ENCODE results near the gene ATAD3B. TPM values are rescaled to one million over a fixed set of nuclear protein-coding genes. Genes with fewer than 3 reads are reported as not detected.
A peak's percentile ranks its signal among the peaks of the same experiment; 100 is the strongest.

ATAD3B gene
- total and polyA plus RNA-seq, 10 of the 15 experiments (the other 5 are each of a cell fraction or from before 2014, with no cell fraction given): 0.03 to 38.8 (median 23.8) TPM

- no peak for TF ChIP-seq SMARCA5 (IDR thresholded peaks at IDR 0.05)
- no peak for TF ChIP-seq ZNF24 (IDR thresholded peaks at IDR 0.05)
- TF ChIP-seq NFYA (IDR thresholded peaks at IDR 0.05; ENCODE audit: borderline replicate concordance, low read depth, low read length): no peak
- TF ChIP-seq MYC (IDR thresholded peaks at IDR 0.05; ENCODE audit: insufficient read depth, insufficient read length, insufficient replicate concordance, low read length, severe bottlenecking): no peak
- TF ChIP-seq ESRRA (IDR thresholded peaks at IDR 0.05; ENCODE audit: low read length): no peak; the same call in 1 of the 2 replicates
- peak; percentile 16; the same call in 1 of the 2 replicates for TF ChIP-seq SMAD5 (IDR thresholded peaks at IDR 0.05; ENCODE audit: low read depth)
- no peak for TF ChIP-seq JUND (IDR thresholded peaks at IDR 0.05; ENCODE audit: low read depth, low read length)
- no peak for TF ChIP-seq RAD51 (IDR thresholded peaks at IDR 0.05)
- TF ChIP-seq TBL1XR1 (IDR thresholded peaks at IDR 0.05; ENCODE audit: low read depth, low read length): no peak
- peak; percentile 53; the same call in 1 of the 2 replicates for TF ChIP-seq GATAD2B (conservative IDR thresholded peaks at IDR 0.05; ENCODE audit: low read depth)
- no peak for TF ChIP-seq ZBTB11 (CRISPR knock-in tag; IDR thresholded peaks at IDR 0.05)
- TF ChIP-seq ZNF274 (IDR thresholded peaks at IDR 0.05; ENCODE audit: insufficient read depth, insufficient read length): no peak
- 0 out of 2 replicates have a peak, but pooled peaks have one; percentile 11 for TF ChIP-seq SPI1 (IDR thresholded peaks at IDR 0.05; ENCODE audit: borderline replicate concordance, insufficient read depth, low read depth, low read length)
- TF ChIP-seq WRNIP1 (IDR thresholded peaks at IDR 0.05; ENCODE audit: borderline replicate concordance, low read depth, low read length): no peak
- TF ChIP-seq NFYB (IDR thresholded peaks at IDR 0.05; ENCODE audit: insufficient read depth, low read depth, low read length): peak; percentile 83
- TF ChIP-seq, protein P1, sequence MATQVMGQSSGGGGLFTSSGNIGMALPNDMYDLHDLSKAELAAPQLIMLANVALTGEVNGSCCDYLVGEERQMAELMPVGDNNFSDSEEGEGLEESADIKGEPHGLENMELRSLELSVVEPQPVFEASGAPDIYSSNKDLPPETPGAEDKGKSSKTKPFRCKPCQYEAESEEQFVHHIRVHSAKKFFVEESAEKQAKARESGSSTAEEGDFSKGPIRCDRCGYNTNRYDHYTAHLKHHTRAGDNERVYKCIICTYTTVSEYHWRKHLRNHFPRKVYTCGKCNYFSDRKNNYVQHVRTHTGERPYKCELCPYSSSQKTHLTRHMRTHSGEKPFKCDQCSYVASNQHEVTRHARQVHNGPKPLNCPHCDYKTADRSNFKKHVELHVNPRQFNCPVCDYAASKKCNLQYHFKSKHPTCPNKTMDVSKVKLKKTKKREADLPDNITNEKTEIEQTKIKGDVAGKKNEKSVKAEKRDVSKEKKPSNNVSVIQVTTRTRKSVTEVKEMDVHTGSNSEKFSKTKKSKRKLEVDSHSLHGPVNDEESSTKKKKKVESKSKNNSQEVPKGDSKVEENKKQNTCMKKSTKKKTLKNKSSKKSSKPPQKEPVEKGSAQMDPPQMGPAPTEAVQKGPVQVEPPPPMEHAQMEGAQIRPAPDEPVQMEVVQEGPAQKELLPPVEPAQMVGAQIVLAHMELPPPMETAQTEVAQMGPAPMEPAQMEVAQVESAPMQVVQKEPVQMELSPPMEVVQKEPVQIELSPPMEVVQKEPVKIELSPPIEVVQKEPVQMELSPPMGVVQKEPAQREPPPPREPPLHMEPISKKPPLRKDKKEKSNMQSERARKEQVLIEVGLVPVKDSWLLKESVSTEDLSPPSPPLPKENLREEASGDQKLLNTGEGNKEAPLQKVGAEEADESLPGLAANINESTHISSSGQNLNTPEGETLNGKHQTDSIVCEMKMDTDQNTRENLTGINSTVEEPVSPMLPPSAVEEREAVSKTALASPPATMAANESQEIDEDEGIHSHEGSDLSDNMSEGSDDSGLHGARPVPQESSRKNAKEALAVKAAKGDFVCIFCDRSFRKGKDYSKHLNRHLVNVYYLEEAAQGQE (IDR thresholded peaks at IDR 0.05; ENCODE audit: low read depth, low read length): no peak
- TF ChIP-seq, protein P2, sequence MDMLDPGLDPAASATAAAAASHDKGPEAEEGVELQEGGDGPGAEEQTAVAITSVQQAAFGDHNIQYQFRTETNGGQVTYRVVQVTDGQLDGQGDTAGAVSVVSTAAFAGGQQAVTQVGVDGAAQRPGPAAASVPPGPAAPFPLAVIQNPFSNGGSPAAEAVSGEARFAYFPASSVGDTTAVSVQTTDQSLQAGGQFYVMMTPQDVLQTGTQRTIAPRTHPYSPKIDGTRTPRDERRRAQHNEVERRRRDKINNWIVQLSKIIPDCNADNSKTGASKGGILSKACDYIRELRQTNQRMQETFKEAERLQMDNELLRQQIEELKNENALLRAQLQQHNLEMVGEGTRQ (IDR thresholded peaks at IDR 0.05; ENCODE audit: borderline replicate concordance, low read depth, low read length): no peak; the same call in 1 of the 2 replicates
- TF ChIP-seq USF1 (IDR thresholded peaks at IDR 0.05; ENCODE audit: borderline replicate concordance, extremely low read length, insufficient read depth, low read depth, low read length): no peak
- no peak for TF ChIP-seq SUPT20H (IDR thresholded peaks at IDR 0.05; ENCODE audit: borderline replicate concordance, control insufficient read depth, low read depth, low read length)
- no peak for TF ChIP-seq BMI1 (IDR thresholded peaks at IDR 0.05; ENCODE audit: borderline replicate concordance)
- no peak for TF ChIP-seq ZBED1 (IDR thresholded peaks at IDR 0.05; ENCODE audit: borderline replicate concordance)
- no peak for TF ChIP-seq BCL11A (IDR thresholded peaks at IDR 0.05; ENCODE audit: low read depth, low read length)
Measured at GRCh38 chr1:1471389-1472052, at the start of gene ATAD3B (continued).
